Stomach (tissue), 9 donors: ENCODE measurements around the gene SHANK3. TPM values are rescaled to one million over a fixed set of nuclear protein-coding genes. Genes with fewer than 3 reads are reported as not detected.

Experiments used
- DNase-seq, 2 donors: peaks; one replicate each; pipeline versions ENCODE4 v3.0.0 to v3.0.0-alpha.2; 2013 to 2019
- H3K27ac ChIP-seq, 5 donors: fragments of 200-600 bp in 4 of 5; sonication (generic) in 4 of 5; one replicate each; pipeline ENCODE4 v1.5.1; 2013 to 2019; ENCODE audit warnings: mild to moderate bottlenecking in 1 of 5, moderate library complexity in 1 of 5
- H3K27me3 ChIP-seq, 3 donors: fragments of 200-600 bp; sonication (generic); one replicate each; pipeline ENCODE4 v1.5.1; 2017 to 2019; ENCODE audit warnings: mixed run types in 1 of 3
- H3K36me3 ChIP-seq, 4 donors: fragments of 200-600 bp; sonication (generic); 1 replicate in 3 of 4; 2 replicates in 1 of 4; pipeline ENCODE4 v1.5.1; 2016 to 2019
- H3K4me1 ChIP-seq, 4 donors: fragments of 200-600 bp; sonication (generic); one replicate each; pipeline ENCODE4 v1.5.1; 2016 to 2019
- H3K4me3 ChIP-seq, 4 donors: fragments of 200-600 bp; sonication (generic) in 3 of 4; one replicate each; pipeline ENCODE4 v1.5.1; 2016 to 2019; ENCODE audit warnings: mild to moderate bottlenecking in 1 of 4
- H3K9me3 ChIP-seq, 4 donors: fragments of 200-600 bp; sonication (generic); one replicate each; pipeline ENCODE4 v1.5.1; 2016 to 2019
- EP300 ChIP-seq: sonication (generic); formaldehyde crosslinking; IDR thresholded peaks from one replicate; pipeline ENCODE4 v1.6.1; 2017; ENCODE audit warnings: antibody characterized with exemption
- POLR2A ChIP-seq, 4 donors: fragments of 450-650 bp; IDR thresholded peaks; one replicate each; pipeline ENCODE4 v1.6.1; 2016; ENCODE audit warnings: antibody characterized with exemption in 4 of 4, control low read depth in 2 of 4, mild to moderate bottlenecking in 1 of 4, moderate library complexity in 1 of 4
- POLR2AphosphoS5 ChIP-seq, 3 donors: sonication (generic); formaldehyde crosslinking; IDR thresholded peaks; one replicate each; pipeline ENCODE4 v1.6.1; 2016; ENCODE audit warnings: antibody characterized with exemption in 3 of 3
- WGBS, 5 donors: extraction: QIAGEN DNeasy Blood & Tissue Kit in 3 of 5; methylation state at CpG; one replicate each; pipeline versions ENCODE4 v1.1.5 to v1.1.7; 2013 to 2018; 5-methylcytosine and 5-hydroxymethylcytosine counted together
- intact Hi-C: fragments of 100-400 bp; cut with DNase I; formaldehyde crosslinking; loops from one replicate; pipeline ENCODE4 v1.15.1; 2023; ENCODE audit warnings: low total_unique reads
- polyA plus RNA-seq, 3 donors: library from polyadenylated mRNA; stranded (reverse); fragments of 200-250 nt; gene quantifications; one replicate each; pipeline ENCODE4 v1.2.3, GENCODE V29; 2013
- total RNA-seq, 5 donors: library from RNA; depleted of rRNA; stranded (reverse); fragments of >200 nt; gene quantifications; one replicate each; pipeline versions ENCODE4 v1.1.0 to v1.2.3, GENCODE V29; 2014 to 2016
- TF ChIP-seq, protein P1 (sequence below), 7 experiments: fragments of 450-650 bp in 4 of 7; fragments of 200-600 bp in 3 of 7; sonication (generic) in 3 of 7; IDR thresholded peaks; one replicate each; pipeline ENCODE4 v1.5.1; 2016 to 2019; ENCODE audit warnings: antibody characterized with exemption in 7 of 7, control low read depth in 2 of 7, mild to moderate bottlenecking in 1 of 7
- donor health status: healthy with polysubstance abuse.
- donor health status: Bipolar disorder and iron deficiency.
- donor health status: healthy.

SHANK3 gene
- total and polyA plus RNA-seq, 8 donors: 2.5 to 31.2 (median 5.1) TPM

DNA sequence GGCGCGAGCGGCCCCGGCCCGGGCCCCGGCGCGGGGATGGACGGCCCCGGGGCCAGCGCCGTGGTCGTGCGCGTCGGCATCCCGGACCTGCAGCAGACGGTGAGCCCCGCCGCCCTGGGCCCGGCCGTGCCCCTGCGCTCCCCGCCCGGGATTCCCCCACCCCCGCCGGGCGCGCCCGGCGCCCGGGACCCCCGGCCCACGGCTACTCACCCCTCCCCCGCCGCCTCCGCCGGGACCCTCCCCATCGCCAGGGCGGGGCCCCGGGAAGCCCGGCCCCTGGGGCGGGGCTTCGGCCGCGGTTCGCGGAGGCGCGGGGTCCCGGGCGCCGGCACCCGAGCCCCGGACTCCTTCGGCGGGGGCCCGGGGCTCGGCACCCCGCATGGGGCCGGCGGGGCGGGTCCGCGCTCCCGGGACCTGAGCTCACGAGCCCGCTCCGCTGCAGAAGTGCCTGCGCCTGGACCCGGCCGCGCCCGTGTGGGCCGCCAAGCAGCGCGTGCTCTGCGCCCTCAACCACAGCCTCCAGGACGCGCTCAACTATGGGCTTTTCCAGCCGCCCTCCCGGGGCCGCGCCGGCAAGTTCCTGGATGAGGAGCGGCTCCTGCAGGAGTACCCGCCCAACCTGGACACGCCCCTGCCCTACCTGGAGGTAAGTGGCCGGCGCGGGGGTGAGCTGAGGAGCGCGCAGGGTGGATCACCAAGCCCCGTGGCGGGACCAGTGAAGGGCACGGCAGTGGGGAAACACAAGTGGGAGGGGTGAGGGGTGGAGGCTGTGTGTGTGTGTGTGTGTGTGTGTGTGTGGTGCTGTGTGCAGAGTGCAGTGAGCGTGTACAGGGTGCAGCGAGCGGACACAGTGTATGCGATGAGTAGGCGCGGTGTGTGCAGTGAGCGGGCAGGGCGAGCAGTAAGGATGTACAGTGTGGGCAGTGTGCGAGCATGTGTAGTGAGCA is 2.3 kb downstream of the SHANK3 start:
- Histone ChIP-seq H3K36me3 (no peaks in the 10 kb centered on the region), H3K27me3 (peaks cover 8 to 72% (median 48%) of the 10 kb centered on the region in 3 donors), H3K4me1 (peaks cover 13 to 19% (median 14%) of the 10 kb centered on the region in 4 donors), H3K27ac (peak overlapping the region in 1 of 5 donors; percentile 11), H3K9me3 (no peaks in the 10 kb centered on the region), H3K4me3 (peak overlapping the region; percentile 45 to 54 (median 47))
- intact Hi-C loops: no loop called here
- TF ChIP-seq EP300: no peak
- TF ChIP-seq POLR2AphosphoS5 (IDR thresholded peaks at IDR 0.05): no peak
- no peak for TF ChIP-seq POLR2A (IDR thresholded peaks at IDR 0.05)
- TF ChIP-seq, protein P1, sequence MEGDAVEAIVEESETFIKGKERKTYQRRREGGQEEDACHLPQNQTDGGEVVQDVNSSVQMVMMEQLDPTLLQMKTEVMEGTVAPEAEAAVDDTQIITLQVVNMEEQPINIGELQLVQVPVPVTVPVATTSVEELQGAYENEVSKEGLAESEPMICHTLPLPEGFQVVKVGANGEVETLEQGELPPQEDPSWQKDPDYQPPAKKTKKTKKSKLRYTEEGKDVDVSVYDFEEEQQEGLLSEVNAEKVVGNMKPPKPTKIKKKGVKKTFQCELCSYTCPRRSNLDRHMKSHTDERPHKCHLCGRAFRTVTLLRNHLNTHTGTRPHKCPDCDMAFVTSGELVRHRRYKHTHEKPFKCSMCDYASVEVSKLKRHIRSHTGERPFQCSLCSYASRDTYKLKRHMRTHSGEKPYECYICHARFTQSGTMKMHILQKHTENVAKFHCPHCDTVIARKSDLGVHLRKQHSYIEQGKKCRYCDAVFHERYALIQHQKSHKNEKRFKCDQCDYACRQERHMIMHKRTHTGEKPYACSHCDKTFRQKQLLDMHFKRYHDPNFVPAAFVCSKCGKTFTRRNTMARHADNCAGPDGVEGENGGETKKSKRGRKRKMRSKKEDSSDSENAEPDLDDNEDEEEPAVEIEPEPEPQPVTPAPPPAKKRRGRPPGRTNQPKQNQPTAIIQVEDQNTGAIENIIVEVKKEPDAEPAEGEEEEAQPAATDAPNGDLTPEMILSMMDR (IDR thresholded peaks at IDR 0.05): no peak
- WGBS, 5 donors: 3 to 16% (median 6%) methylated on average over 15 to 105 of the region's 105 CpGs
- peak; percentile 71 to 90 for DNase-seq

GRCh38 chr22:50675553-50676179 is 3.0 kb downstream of the SHANK3 start:
- WGBS, 5 donors: 64 to 78% (median 71%) methylated on average over 9 of the region's 9 CpGs
- intact Hi-C loops: no loop called here
- TF ChIP-seq EP300: no peak
- TF ChIP-seq POLR2A (IDR thresholded peaks at IDR 0.05): no peak
- TF ChIP-seq, protein P1 (IDR thresholded peaks at IDR 0.05): no peak
- TF ChIP-seq POLR2AphosphoS5 (IDR thresholded peaks at IDR 0.05): no peak
- peaks cover 8 to 66% (median 48%) of the 10 kb centered on the region in 3 donors for H3K27me3 ChIP-seq
- peaks cover 13 to 19% (median 14%) of the 10 kb centered on the region in 4 donors for H3K4me1 ChIP-seq
- no peaks in the 10 kb centered on the region for H3K9me3 ChIP-seq
- H3K4me3 ChIP-seq: peak overlapping the region in 3 of 4 donors; percentile 47 to 54 (median 47)
- H3K36me3 ChIP-seq: no peaks in the 10 kb centered on the region
- DNase-seq: peak in 1 of 2 donors; percentile 16
- H3K27ac ChIP-seq: no peak overlapping the region

- TF ChIP-seq, protein P1 (IDR thresholded peaks at IDR 0.05): no peak
- Histone ChIP-seq H3K4me3 (peak overlapping the region in 2 of 4 donors; percentile 47 to 54), H3K4me1 (peaks cover 13 to 19% (median 14%) of the 10 kb centered on the region in 4 donors), H3K27me3 (peaks cover 8 to 61% (median 46%) of the 10 kb centered on the region in 3 donors), H3K9me3 (no peaks in the 10 kb centered on the region), H3K36me3 (no peaks in the 10 kb centered on the region), H3K27ac (no peak overlapping the region)
- intact Hi-C loops: no loop called here
- 77 to 88% (median 82%) methylated on average over 14 of the region's 14 CpGs for WGBS, 5 donors
- DNase-seq: no peak
Observed at GRCh38 chr22:50676180-50676636, 3.6 kb downstream of the SHANK3 start.

GRCh38 chr22:50676661-50677492 is 4.3 kb downstream of the SHANK3 start:
- peak in 1 of 2 donors; percentile 13 for DNase-seq
- intact Hi-C loops: no loop called here
- Histone ChIP-seq H3K4me3 (peak overlapping the region in 2 of 4 donors; percentile 47 to 54), H3K4me1 (peaks cover 13 to 19% (median 14%) of the 10 kb centered on the region in 4 donors), H3K27me3 (peaks cover 8 to 54% (median 39%) of the 10 kb centered on the region in 3 donors), H3K36me3 (no peaks in the 10 kb centered on the region), H3K9me3 (no peaks in the 10 kb centered on the region), H3K27ac (no peak overlapping the region)
- TF ChIP-seq POLR2AphosphoS5 (IDR thresholded peaks at IDR 0.05): no peak
- no peak for TF ChIP-seq EP300
- TF ChIP-seq, protein P1 (IDR thresholded peaks at IDR 0.05): no peak
- TF ChIP-seq POLR2A (IDR thresholded peaks at IDR 0.05): no peak
- 72 to 79% (median 74%) methylated on average over 9 to 10 of the region's 10 CpGs for WGBS, 5 donors
